Mesendoderm (in vitro differentiated cells): ENCODE results near the gene GCH1.

ENCODE experiments used
- DNase-seq: peaks from one replicate; pipeline ENCODE4 v3.0.0; 2013
- H2AK5ac ChIP-seq: 2 replicates; pipeline ENCODE4 v1.6.1; 2013; ENCODE audit warnings: low read length, inconsistent platforms
- H2BK120ac ChIP-seq: 2 replicates; pipeline ENCODE4 v1.6.1; 2013; ENCODE audit warnings: low read depth, mild to moderate bottlenecking, low read length, moderate library complexity, mixed read lengths
- H2BK15ac ChIP-seq: replicated peaks from 2 replicates; pipeline ENCODE4 v1.6.1; 2013; ENCODE audit warnings: low read depth, mild to moderate bottlenecking, moderate library complexity
- H2BK5ac ChIP-seq: 2 replicates; pipeline ENCODE4 v1.6.1; 2013; ENCODE audit warnings: low read length, inconsistent platforms
- H3K18ac ChIP-seq: 2 replicates; pipeline ENCODE4 v1.6.1; 2013; ENCODE audit warnings: mild to moderate bottlenecking, low read length, mixed read lengths
- H3K23ac ChIP-seq: one replicate; pipeline ENCODE4 v1.6.1; 2013; ENCODE audit warnings: low read length
- H3K27ac ChIP-seq: 2 replicates; pipeline ENCODE4 v1.5.1; 2013; ENCODE audit warnings: low read depth, mild to moderate bottlenecking, inconsistent platforms, low read length, moderate library complexity
- H3K27me3 ChIP-seq: 2 replicates; pipeline ENCODE4 v1.6.1; 2013; ENCODE audit warnings: low read length, control low read depth, mild to moderate bottlenecking, inconsistent platforms; ENCODE audit not compliant: insufficient read depth, poor library complexity
- H3K36me3 ChIP-seq: 2 replicates; pipeline ENCODE4 v1.6.1; 2013; ENCODE audit warnings: low read length, inconsistent platforms; ENCODE audit not compliant: control insufficient read depth, insufficient read depth
- H3K4ac ChIP-seq: one replicate; pipeline ENCODE4 v1.6.1; 2013; ENCODE audit warnings: low read depth, mild to moderate bottlenecking, low read length, moderate library complexity
- H3K4me1 ChIP-seq: 2 replicates; pipeline ENCODE4 v1.6.1; 2013; ENCODE audit warnings: low read depth, low read length, inconsistent platforms; ENCODE audit not compliant: control insufficient read depth
- H3K4me2 ChIP-seq: 2 replicates; pipeline ENCODE4 v1.6.1; 2013; ENCODE audit warnings: low read length
- H3K4me3 ChIP-seq: 2 replicates; pipeline ENCODE4 v1.5.1; 2013; ENCODE audit warnings: mild to moderate bottlenecking, low read length
- H3K56ac ChIP-seq: one replicate; pipeline ENCODE4 v1.6.1; 2013; ENCODE audit warnings: low read length
- H3K79me1 ChIP-seq: 2 replicates; pipeline ENCODE4 v1.6.1; 2013; ENCODE audit warnings: low read length, inconsistent platforms
- H3K79me2 ChIP-seq: 2 replicates; pipeline ENCODE4 v1.6.1; 2013; ENCODE audit warnings: mild to moderate bottlenecking, low read length; ENCODE audit not compliant: control insufficient read depth, insufficient read depth
- H3K9ac ChIP-seq: 2 replicates; pipeline ENCODE4 v1.6.1; 2013; ENCODE audit warnings: low read length, inconsistent platforms
- H4K5ac ChIP-seq: one replicate; pipeline ENCODE4 v1.6.1; 2013; ENCODE audit warnings: low read length
- H4K8ac ChIP-seq: one replicate; pipeline ENCODE4 v1.6.1; 2013; ENCODE audit warnings: low read depth, mild to moderate bottlenecking, control low read depth, low read length, moderate library complexity
- WGBS: extraction: QIAGEN DNeasy Blood & Tissue Kit; methylation state at CpG from one replicate; pipeline ENCODE4 v1.1.7; 2013; ENCODE audit warnings: low lambda C conversion rate, missing lambda C conversion rate; ENCODE audit not compliant: insufficient coverage; ENCODE audit errors: extremely low coverage; 5-methylcytosine and 5-hydroxymethylcytosine counted together

GCH1 gene

GRCh38 chr14:54882521-54882920 is 20.1 kb downstream of the GCH1 start:
- no peaks in the 10 kb centered on the region for H3K36me3 ChIP-seq
- no peak overlapping the region for H3K27ac ChIP-seq
- no peak overlapping the region for H2BK15ac ChIP-seq
- no peak overlapping the region for H2AK5ac ChIP-seq
- H3K27me3 ChIP-seq, result no peaks in the 10 kb centered on the region
- H3K79me1 ChIP-seq, result no peaks in the 10 kb centered on the region
- H3K4me3 ChIP-seq, result no peak overlapping the region
- no peak overlapping the region for H2BK120ac ChIP-seq
- DNase-seq, result no peak
- no peak overlapping the region for H2BK5ac ChIP-seq
- H3K9ac ChIP-seq, result no peak overlapping the region
- H4K8ac ChIP-seq, result no peak overlapping the region
- H3K23ac ChIP-seq, result no peak overlapping the region
- no peak overlapping the region for H3K4me2 ChIP-seq
- H3K56ac ChIP-seq, result no peak overlapping the region
- no peak overlapping the region for H3K18ac ChIP-seq
- no peak overlapping the region for H4K5ac ChIP-seq
- no peaks in the 10 kb centered on the region for H3K4me1 ChIP-seq
- no peaks in the 10 kb centered on the region for H3K79me2 ChIP-seq
- WGBS, result no CpG with 5 or more reads among the region's 6 CpGs
- no peak overlapping the region for H3K4ac ChIP-seq

- Histone ChIP-seq H2BK15ac (no peak overlapping the region), H3K9ac (no peak overlapping the region), H3K36me3 (no peaks in the 10 kb centered on the region), H3K4me2 (no peak overlapping the region), H3K4me3 (no peak overlapping the region), H3K56ac (no peak overlapping the region), H2BK120ac (no peak overlapping the region), H4K5ac (no peak overlapping the region), H3K79me2 (no peaks in the 10 kb centered on the region), H2AK5ac (no peak overlapping the region), H2BK5ac (no peak overlapping the region), H3K23ac (no peak overlapping the region), H3K27ac (no peak overlapping the region), H4K8ac (no peak overlapping the region), H3K18ac (no peak overlapping the region), H3K79me1 (no peaks in the 10 kb centered on the region), H3K4me1 (no peaks in the 10 kb centered on the region), H3K27me3 (no peaks in the 10 kb centered on the region), H3K4ac (no peak overlapping the region)
- WGBS, result no CpG with 5 or more reads among the region's 5 CpGs
- no peak for DNase-seq
These were observed 20.7 kb downstream of the GCH1 start for GRCh38 chr14:54881761-54882401.

GRCh38 chr14:54881235-54881760 is 21.3 kb downstream of the GCH1 start:
- Histone ChIP-seq H3K18ac (no peak overlapping the region), H3K79me1 (no peaks in the 10 kb centered on the region), H3K4me1 (no peaks in the 10 kb centered on the region), H3K4me2 (no peak overlapping the region), H3K56ac (no peak overlapping the region), H4K8ac (no peak overlapping the region), H4K5ac (no peak overlapping the region), H2BK120ac (no peak overlapping the region), H3K23ac (no peak overlapping the region), H3K36me3 (no peaks in the 10 kb centered on the region), H2AK5ac (no peak overlapping the region), H3K4me3 (no peak overlapping the region), H3K79me2 (no peaks in the 10 kb centered on the region), H2BK5ac (no peak overlapping the region), H3K9ac (no peak overlapping the region), H3K27me3 (no peaks in the 10 kb centered on the region), H3K27ac (no peak overlapping the region), H2BK15ac (no peak overlapping the region), H3K4ac (no peak overlapping the region)
- WGBS, result no CpG with 5 or more reads among the region's 6 CpGs
- DNase-seq, result no peak

GRCh38 chr14:54877703-54878021 is 25.0 kb downstream of the GCH1 start:
- H4K8ac ChIP-seq, result no peak overlapping the region
- H2BK120ac ChIP-seq, result no peak overlapping the region
- H3K18ac ChIP-seq, result no peak overlapping the region
- H3K56ac ChIP-seq, result no peak overlapping the region
- no peaks in the 10 kb centered on the region for H3K79me1 ChIP-seq
- no peak overlapping the region for H3K4me3 ChIP-seq
- H3K27me3 ChIP-seq, result no peaks in the 10 kb centered on the region
- H2BK5ac ChIP-seq, result no peak overlapping the region
- no peak overlapping the region for H2BK15ac ChIP-seq
- H3K23ac ChIP-seq, result no peak overlapping the region
- H2AK5ac ChIP-seq, result no peak overlapping the region
- H3K4me1 ChIP-seq, result no peaks in the 10 kb centered on the region
- H3K36me3 ChIP-seq, result no peaks in the 10 kb centered on the region
- H3K4me2 ChIP-seq, result no peak overlapping the region
- no CpG with 5 or more reads among the region's 3 CpGs for WGBS
- DNase-seq, result peak; percentile 25
- H3K27ac ChIP-seq, result no peak overlapping the region
- no peak overlapping the region for H3K4ac ChIP-seq
- no peak overlapping the region for H4K5ac ChIP-seq
- no peaks in the 10 kb centered on the region for H3K79me2 ChIP-seq
- H3K9ac ChIP-seq, result no peak overlapping the region

- no peak overlapping the region for H3K56ac ChIP-seq
- WGBS, result no CpG with 5 or more reads among the region's 5 CpGs
- H3K27ac ChIP-seq, result no peak overlapping the region
- no peak overlapping the region for H3K4me3 ChIP-seq
- no peak overlapping the region for H2AK5ac ChIP-seq
- H3K4me2 ChIP-seq, result no peak overlapping the region
- H3K27me3 ChIP-seq, result no peaks in the 10 kb centered on the region
- peak; percentile 11 for DNase-seq
- no peak overlapping the region for H2BK120ac ChIP-seq
- no peak overlapping the region for H3K23ac ChIP-seq
- no peak overlapping the region for H3K4ac ChIP-seq
- no peak overlapping the region for H2BK5ac ChIP-seq
- H3K79me1 ChIP-seq, result no peaks in the 10 kb centered on the region
- no peak overlapping the region for H4K8ac ChIP-seq
- no peak overlapping the region for H4K5ac ChIP-seq
- no peaks in the 10 kb centered on the region for H3K4me1 ChIP-seq
- H3K9ac ChIP-seq, result no peak overlapping the region
- H3K79me2 ChIP-seq, result no peaks in the 10 kb centered on the region
- H3K36me3 ChIP-seq, result no peaks in the 10 kb centered on the region
- no peak overlapping the region for H2BK15ac ChIP-seq
- no peak overlapping the region for H3K18ac ChIP-seq
These were observed 25.5 kb downstream of the GCH1 start for GRCh38 chr14:54877015-54877702.
